NCI-H82 (cell line): ENCODE results near the gene FHOD3.

ENCODE experiments used
- DNase-seq: peaks from one replicate; lab custom pipeline; 2025; lab: John Stamatoyannopoulos, UW

FHOD3 gene

GRCh38 chr18:36297417-36298125 lies at the start of gene FHOD3:
FHOD3 (plus strand) TSS chr18:36297713; CDS start chr18:36297836, 123 bp downstream.
- peak; percentile 65 for DNase-seq

GRCh38 chr18:36249392-36249791 lies 48.1 kb upstream of the FHOD3 start:
- no peak for DNase-seq

- DNase-seq, result peak; percentile 57
Observed at GRCh38 chr18:36250827-36251226, 46.7 kb upstream of the FHOD3 start.

- no peak for DNase-seq
Observed at GRCh38 chr18:36255072-36255698, 42.3 kb upstream of the FHOD3 start.

GRCh38 chr18:36256094-36256493 lies 41.4 kb upstream of the FHOD3 start:
- DNase-seq, result no peak

DNA sequence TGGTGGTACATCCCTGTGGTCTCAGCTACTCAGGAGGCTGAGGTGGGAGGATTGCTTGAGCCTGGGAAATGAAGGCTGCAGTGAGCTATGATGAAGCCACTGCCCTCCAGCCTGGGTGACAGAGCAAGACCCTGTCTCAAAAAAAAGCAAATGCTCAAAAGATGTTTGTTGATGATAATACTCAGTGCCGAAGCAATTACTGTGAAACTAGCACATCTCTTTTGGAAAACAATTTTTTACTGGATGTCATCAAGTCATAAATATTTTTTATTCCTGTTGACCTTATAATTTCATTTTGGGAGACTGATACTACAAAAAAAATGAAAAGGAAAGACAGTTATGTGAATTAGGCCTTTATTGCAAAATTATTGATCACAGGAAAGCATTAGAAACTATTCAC lies 34.5 kb upstream of the FHOD3 start:
- DNase-seq, result no peak

- no peak for DNase-seq
Observed at GRCh38 chr18:36264283-36264682, 33.2 kb upstream of the FHOD3 start.

- DNase-seq, result no peak
Observed at GRCh38 chr18:36265015-36265414, 32.5 kb upstream of the FHOD3 start.

DNA sequence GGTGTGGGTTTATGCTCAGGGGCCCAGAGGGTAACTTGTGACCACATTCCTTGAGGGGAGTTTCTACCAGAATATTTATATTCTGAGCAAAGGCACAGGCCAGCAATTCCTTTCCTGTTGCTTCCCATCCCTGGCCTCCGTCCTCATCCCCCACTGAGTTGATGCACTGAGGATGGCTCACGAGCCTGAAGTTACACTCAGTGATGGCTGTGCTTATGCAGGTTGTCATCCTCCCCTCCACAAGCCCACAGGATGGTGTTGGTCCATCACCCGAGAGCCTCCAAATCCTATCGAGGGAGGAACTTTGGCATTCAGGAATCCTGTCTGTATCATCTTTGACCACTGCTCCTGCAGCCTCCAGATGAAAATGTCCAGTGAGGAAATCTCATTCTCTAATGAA lies 28.4 kb upstream of the FHOD3 start:
- DNase-seq, result no peak

- DNase-seq, result no peak
Observed at GRCh38 chr18:36271153-36271552, 26.4 kb upstream of the FHOD3 start.

DNA sequence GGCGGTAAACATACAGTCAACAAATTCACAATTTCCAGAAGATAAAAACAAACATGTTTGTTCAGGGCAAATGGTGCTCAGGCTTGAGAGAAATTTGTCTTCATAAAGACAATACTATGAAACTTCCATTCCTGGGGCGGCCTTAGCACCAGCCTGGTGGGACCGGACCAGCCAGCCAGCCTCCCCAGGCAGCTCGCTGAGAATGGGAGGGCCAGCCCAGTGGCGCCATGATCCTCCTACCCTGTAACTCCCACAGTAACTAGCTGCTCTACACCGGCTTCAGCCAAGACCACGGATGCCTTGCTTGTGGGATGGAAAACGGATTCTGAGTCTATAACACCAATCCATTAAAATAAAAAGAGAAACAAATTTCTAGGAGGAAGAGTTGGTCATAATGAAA lies 24.2 kb upstream of the FHOD3 start:
- DNase-seq, result no peak

- no peak for DNase-seq
Observed at GRCh38 chr18:36274083-36274715, 23.3 kb upstream of the FHOD3 start.

GRCh38 chr18:36275561-36275960 lies 22.0 kb upstream of the FHOD3 start:
- DNase-seq, result no peak

- DNase-seq, result no peak
Observed at GRCh38 chr18:36279001-36279400, 18.5 kb upstream of the FHOD3 start.

GRCh38 chr18:36281936-36282335 lies 15.6 kb upstream of the FHOD3 start:
- no peak for DNase-seq

DNA sequence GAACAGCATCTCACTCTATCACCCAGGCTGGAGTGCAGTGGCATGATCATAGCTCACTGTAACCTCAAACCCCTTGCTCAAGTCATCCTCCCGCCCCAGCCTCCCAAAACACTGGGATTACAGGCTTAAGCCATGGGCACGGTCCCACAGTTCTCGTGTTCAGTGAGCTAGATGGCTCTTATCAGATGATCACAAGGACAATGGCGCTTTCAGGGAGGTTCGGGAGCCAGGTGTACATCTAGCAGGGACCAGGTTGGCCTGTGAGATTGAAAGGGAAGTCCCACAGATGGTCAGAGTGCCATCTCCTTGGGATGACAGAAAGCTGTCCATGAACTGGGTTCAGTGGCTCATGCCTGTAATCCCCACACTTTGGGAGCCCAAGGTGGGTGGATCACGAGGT lies 14.1 kb upstream of the FHOD3 start:
- DNase-seq, result no peak

- DNase-seq, result no peak
Observed at GRCh38 chr18:36284268-36284667, 13.2 kb upstream of the FHOD3 start.

- DNase-seq, result peak; percentile 79
Observed at GRCh38 chr18:36284671-36285295, 12.7 kb upstream of the FHOD3 start.

DNA sequence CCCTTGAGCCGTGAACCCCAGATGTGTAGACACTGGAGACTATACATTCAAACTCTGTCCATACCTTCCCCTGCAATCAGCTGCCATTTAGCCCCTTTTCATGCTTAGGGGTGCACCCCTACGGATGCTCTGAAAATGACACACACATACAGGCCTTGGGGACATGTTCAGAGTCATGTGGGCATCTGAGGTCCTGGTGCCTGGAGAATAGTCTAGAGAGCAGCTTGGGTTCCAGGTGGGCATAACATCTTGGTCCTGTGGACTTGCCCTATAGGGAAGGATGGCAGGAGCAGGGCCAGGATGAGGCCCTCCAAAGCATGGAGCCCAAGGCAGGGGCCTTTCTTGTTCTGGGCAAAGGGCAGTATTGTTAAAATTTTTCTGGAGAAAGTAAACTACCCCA lies 9.9 kb upstream of the FHOD3 start:
- DNase-seq, result no peak

GRCh38 chr18:36288689-36289088 lies 8.8 kb upstream of the FHOD3 start:
- no peak for DNase-seq

DNA sequence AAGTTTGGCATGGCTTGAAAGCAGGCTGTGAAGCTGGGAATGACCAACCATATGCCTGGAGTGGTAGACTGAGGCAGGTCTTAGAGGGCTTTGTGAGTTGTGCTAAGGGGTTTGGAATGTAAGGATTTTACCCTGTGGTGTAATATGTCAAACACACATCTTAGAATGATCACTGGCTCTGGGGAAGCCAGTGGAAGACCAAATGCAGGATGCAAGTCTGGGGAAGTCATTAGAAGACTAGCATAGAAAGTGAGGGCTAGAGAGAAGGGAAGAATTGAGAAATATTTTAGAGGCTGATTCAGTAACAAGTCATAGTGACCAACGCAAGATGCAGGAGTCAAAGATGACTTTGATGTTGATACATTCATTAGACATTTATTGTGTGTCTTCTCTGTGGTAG lies 3.5 kb upstream of the FHOD3 start:
- no peak for DNase-seq

- no peak for DNase-seq
Observed at GRCh38 chr18:36295214-36295613, 2.3 kb upstream of the FHOD3 start.

DNA sequence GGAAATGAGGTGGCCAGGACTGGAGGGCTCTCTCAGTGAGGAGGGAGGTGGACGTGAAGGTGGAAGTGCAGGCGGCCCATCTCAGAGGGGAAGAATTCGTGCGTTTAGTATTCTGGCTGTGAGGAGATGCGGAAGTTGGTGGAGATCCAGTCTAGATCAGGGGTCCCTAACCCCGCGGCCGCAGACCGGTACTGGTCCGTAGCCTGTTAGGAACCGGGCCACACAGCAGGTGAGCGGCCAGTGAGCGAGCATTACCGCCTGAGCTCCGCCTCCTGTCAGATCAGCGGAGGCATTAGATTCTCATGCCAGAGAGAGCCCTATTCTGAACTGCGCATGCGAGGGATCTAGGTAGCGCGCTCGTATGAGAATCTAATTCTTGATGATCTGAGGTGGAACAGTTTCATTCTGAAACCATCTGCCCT lies 1.6 kb upstream of the FHOD3 start:
- peak; percentile 49 for DNase-seq
